GM23338 (cell line): ENCODE data around the gene POU5F1. TPM values are rescaled to one million over a fixed set of nuclear protein-coding genes. Genes with fewer than 3 reads are reported as not detected.
A peak's percentile ranks its signal among the peaks of the same experiment; 100 is the strongest.

Experiments used
- ATAC-seq: fragments of 200-7000 bp; cut with Tn5 transposase; 3 replicates; pipeline ENCODE4 v1.9.1; 2020
- DNase-seq: peaks from one replicate; pipeline ENCODE4 v3.0.0-alpha.2; 2015; ENCODE audit warnings: low spot score
- H2AFZ ChIP-seq: fragments of 200-600 bp; sonication (generic); 2 replicates; pipeline ENCODE4 v1.8.0; 2016; ENCODE audit warnings: antibody characterized with exemption, mild to moderate bottlenecking, moderate library complexity
- H3F3A ChIP-seq: fragments of 200-600 bp; sonication (generic); replicated peaks from 2 replicates; pipeline ENCODE4 v1.8.0; 2017; ENCODE audit warnings: antibody characterized with exemption, mixed run types, low read depth
- H3K27ac ChIP-seq: fragments of 200-600 bp; sonication (generic); 2 replicates; pipeline ENCODE4 v1.6.1; 2016; ENCODE audit warnings: low read depth
- H3K27me3 ChIP-seq: fragments of 200-600 bp; sonication (generic); 2 replicates; pipeline ENCODE4 v1.8.0; 2016; ENCODE audit warnings: mild to moderate bottlenecking, mixed run types, moderate library complexity; ENCODE audit not compliant: insufficient read depth
- H3K36me3 ChIP-seq: fragments of 200-600 bp; sonication (generic); 2 replicates; pipeline ENCODE4 v1.8.0; 2016; ENCODE audit warnings: mild to moderate bottlenecking; ENCODE audit not compliant: insufficient read depth
- H3K4me1 ChIP-seq: fragments of 200-600 bp; sonication (generic); 2 replicates; pipeline ENCODE4 v1.8.0; 2016; ENCODE audit warnings: mild to moderate bottlenecking, moderate library complexity; ENCODE audit not compliant: insufficient read depth
- H3K4me2 ChIP-seq: fragments of 200-600 bp; sonication (generic); 2 replicates; pipeline ENCODE4 v1.7.1; 2017; ENCODE audit warnings: mixed run types
- H3K4me3 ChIP-seq: fragments of 200-600 bp; sonication (generic); 2 replicates; pipeline ENCODE4 v1.6.1; 2016; ENCODE audit warnings: mixed run types
- H3K79me2 ChIP-seq: fragments of 200-600 bp; sonication (generic); replicated peaks from 2 replicates; pipeline ENCODE4 v1.8.0; 2017; ENCODE audit warnings: mild to moderate bottlenecking; ENCODE audit not compliant: insufficient read depth
- H3K9me2 ChIP-seq: fragments of 200-600 bp; sonication (generic); 2 replicates; pipeline ENCODE4 v1.8.0; 2017; ENCODE audit not compliant: insufficient read depth
- H4K20me1 ChIP-seq: fragments of 200-600 bp; sonication (generic); replicated peaks from 2 replicates; pipeline ENCODE4 v1.8.0; 2017; ENCODE audit warnings: mild to moderate bottlenecking; ENCODE audit not compliant: insufficient read depth
- H3K27ac Mint-ChIP-seq: 2 replicates; pipeline ENCODE4 v1.8.0; 2020; ENCODE audit warnings: inconsistent platforms, mild to moderate bottlenecking, moderate library complexity, mixed read lengths
- H3K27me3 Mint-ChIP-seq: 3 replicates; pipeline ENCODE4 v1.8.0; 2022; ENCODE audit warnings: low read depth, mild to moderate bottlenecking, moderate library complexity, mixed read lengths, inconsistent platforms; ENCODE audit not compliant: insufficient read depth, poor library complexity
- H3K36me3 Mint-ChIP-seq: 3 replicates; pipeline ENCODE4 v1.8.0; 2021; ENCODE audit warnings: low read depth, mild to moderate bottlenecking, inconsistent platforms, moderate library complexity, mixed read lengths
- H3K4me1 Mint-ChIP-seq: 3 replicates; pipeline ENCODE4 v1.8.0; 2020; ENCODE audit warnings: mild to moderate bottlenecking, inconsistent platforms, mixed read lengths
- H3K4me3 Mint-ChIP-seq: 3 replicates; pipeline ENCODE4 v1.8.0; 2021; ENCODE audit warnings: moderate library complexity, mild to moderate bottlenecking, inconsistent platforms, mixed read lengths
- H3K9me3 Mint-ChIP-seq: 3 replicates; pipeline ENCODE4 v1.8.0; 2020; ENCODE audit warnings: moderate library complexity, mild to moderate bottlenecking, inconsistent platforms, mixed read lengths
- CREB1 ChIP-seq: fragments of 250-450 bp; sonication (Bioruptor Pico); IDR thresholded peaks from 2 replicates; pipeline ENCODE4 v1.5.0; 2020; ENCODE audit warnings: low read depth, mild to moderate bottlenecking, moderate library complexity
- CTCF ChIP-seq, 2 experiments: fragments of 200-600 bp in 1 of 2; sonication (generic) in 1 of 2; conservative IDR thresholded peaks; 2 replicates each; pipeline versions ENCODE4 v1.5.1 to v1.6.1; 2016 to 2017; ENCODE audit warnings: antibody characterized with exemption in 2 of 2, low read depth in 2 of 2, mild to moderate bottlenecking in 2 of 2, moderate library complexity in 1 of 2
- ETS1 ChIP-seq: IDR thresholded peaks from 2 replicates; pipeline ENCODE4 v1.6.1; 2016; ENCODE audit warnings: antibody characterized with exemption
- EZH2 ChIP-seq: fragments of 200-600 bp; sonication (generic); IDR thresholded peaks from one replicate; pipeline ENCODE4 v1.8.0; 2017; ENCODE audit warnings: antibody characterized with exemption, mild to moderate bottlenecking, low read depth; ENCODE audit not compliant: unreplicated experiment
- JUNB ChIP-seq: IDR thresholded peaks from one replicate; pipeline ENCODE4 v1.6.1; 2016; ENCODE audit warnings: antibody characterized with exemption; ENCODE audit not compliant: unreplicated experiment
- NANOG ChIP-seq: IDR thresholded peaks from 2 replicates; pipeline ENCODE4 v1.6.1; 2016; ENCODE audit warnings: antibody characterized with exemption, borderline replicate concordance
- POLR2AphosphoS5 ChIP-seq: IDR thresholded peaks from 2 replicates; pipeline ENCODE4 v1.6.1; 2016; ENCODE audit warnings: antibody characterized with exemption, low read depth
- REST ChIP-seq: IDR thresholded peaks from one replicate; pipeline ENCODE4 v1.6.1; 2018; ENCODE audit warnings: antibody characterized with exemption; ENCODE audit not compliant: unreplicated experiment
- STAT1 ChIP-seq: IDR thresholded peaks from one replicate; pipeline ENCODE4 v1.6.1; 2016; ENCODE audit warnings: antibody characterized with exemption; ENCODE audit not compliant: unreplicated experiment
- ZNF114 ChIP-seq: fragments of 250-450 bp; sonication (Bioruptor Pico); IDR thresholded peaks from 2 replicates; pipeline ENCODE4 v1.5.0; 2020; ENCODE audit warnings: mild to moderate bottlenecking, moderate library complexity
- ZNF331 ChIP-seq: fragments of 250-450 bp; sonication (Bioruptor Pico); IDR thresholded peaks from 2 replicates; pipeline ENCODE4 v1.5.0; 2020; ENCODE audit warnings: low read depth, mild to moderate bottlenecking, moderate library complexity
- polyA plus RNA-seq: library from polyadenylated mRNA; unstranded; fragments of >200 nt; fragmentation: Nextera tagmentation; extraction: Ambion mirVana; gene quantifications from 2 replicates; pipeline ENCODE4 v1.2.1, GENCODE V29; 2016
- total RNA-seq: library from RNA; depleted of rRNA; stranded (reverse); fragments of >200 nt; shearing (Covaris generic); gene quantifications from 2 replicates; pipeline ENCODE4 v1.2.3, GENCODE V29; 2014

The POU5F1 gene
- total and polyA plus RNA-seq, 2 experiments from 2014 or later = 1,839 to 3,419 TPM

DNA sequence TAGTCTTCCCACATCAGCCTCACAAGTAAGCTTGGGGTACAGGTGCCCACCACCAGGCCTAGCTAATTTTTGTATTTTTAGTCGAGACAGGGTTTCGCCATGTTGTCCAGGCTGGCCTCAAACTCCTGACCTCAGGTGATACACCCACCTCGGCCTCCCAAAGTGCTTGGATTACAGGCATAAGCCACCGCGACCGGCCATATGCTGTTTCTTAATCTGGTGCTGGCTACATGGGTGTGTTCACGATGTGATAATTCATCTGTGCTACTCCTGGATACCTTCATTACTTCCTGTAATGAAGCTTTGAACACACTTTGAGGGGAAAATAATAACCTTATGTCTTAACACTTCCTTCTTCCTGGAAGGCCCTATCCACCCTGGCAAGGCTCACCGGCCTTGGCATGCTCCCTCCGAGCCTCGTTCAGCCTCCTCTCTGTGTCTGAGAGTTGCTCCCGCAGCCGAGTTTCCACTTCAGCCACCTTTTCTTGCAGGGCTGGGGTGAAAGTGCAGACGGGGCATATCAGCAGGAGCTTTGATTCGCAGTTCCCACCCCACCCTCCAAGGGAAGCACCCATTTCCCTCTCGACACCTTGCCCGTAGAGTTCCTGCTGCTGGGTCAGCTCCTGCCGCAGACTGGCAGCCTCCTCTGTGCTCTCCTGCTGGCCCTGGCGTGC is 26.0 kb downstream of the POU5F1 start (continued):
- no peak for TF ChIP-seq ETS1
- TF ChIP-seq ZNF331 = no peak
- TF ChIP-seq EZH2 = no peak

DNA sequence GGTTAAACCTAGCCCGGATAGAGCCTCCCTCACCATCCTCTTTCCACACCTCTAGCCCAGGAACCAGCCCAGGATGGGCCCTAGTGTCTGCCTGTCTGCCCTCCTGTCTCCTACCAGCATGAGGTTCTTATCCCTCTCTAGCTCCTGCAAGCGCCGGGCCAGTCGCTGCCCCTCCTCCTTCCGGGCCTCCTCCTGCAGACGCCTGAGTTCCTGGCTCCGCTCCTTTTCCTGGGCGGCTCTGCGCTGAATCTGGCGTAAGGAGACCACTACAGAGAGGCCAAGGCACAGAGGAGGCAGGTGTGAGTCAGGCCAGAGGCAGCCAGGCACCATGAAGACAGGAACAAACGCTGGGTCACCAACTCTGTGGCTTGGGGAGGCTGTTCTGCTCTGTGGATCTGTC is 27.3 kb downstream of the POU5F1 start:
- Histone ChIP-seq H3K27me3 (no peaks in the 10 kb centered on the region), H3K27ac (no peak overlapping the region), H3K36me3 (peaks cover 7% of the 10 kb centered on the region), H2AFZ (no peak overlapping the region), H3F3A (no peaks in the 10 kb centered on the region), H3K4me1 (peaks cover 7% of the 10 kb centered on the region; the same call in 1 of the 2 replicates), H4K20me1 (no peaks in the 10 kb centered on the region), H3K79me2 (no peaks in the 10 kb centered on the region), H3K4me3 (no peak overlapping the region), H3K9me2 (0 out of 2 replicates have a peak, but pooled peaks cover 3% of the 10 kb centered on the region), H3K4me2 (no peak overlapping the region)
- Mint-ChIP-seq H3K4me3 (peak overlapping the region; percentile 21; the same call in 1 of the 3 replicates), H3K27ac (peak overlapping the region; percentile 60), H3K9me3 (peaks cover 4% of the 10 kb centered on the region; the same call in 1 of the 3 replicates), H3K27me3 (peaks cover 14% of the 10 kb centered on the region), H3K36me3 (peaks cover 32% of the 10 kb centered on the region), H3K4me1 (peaks cover 37% of the 10 kb centered on the region)
- DNase-seq (no peak), ATAC-seq (peak; percentile 64)
- TF ChIP-seq NANOG (no peak), CTCF (conservative IDR thresholded peaks at IDR 0.05; ENCODE audit: low read depth in 2 of 2) (no peak), POLR2AphosphoS5 (no peak), ETS1 (no peak), ZNF114 (CRISPR knock-in tag) (no peak), ZNF331 (no peak), EZH2 (no peak), STAT1 (no peak), JUNB (no peak), CREB1 (no peak), REST (no peak)
